CD8-positive, alpha-beta memory T cell (primary cell): Measurements from ENCODE around the gene FAN1. TPM values are rescaled to one million over a fixed set of nuclear protein-coding genes. Genes with fewer than 3 reads are reported as not detected.

ENCODE experiments used
- CTCF ChIA-PET: fragments of 350-600 bp; sonication (Branson Sonifier 250); formaldehyde crosslinking; loops from one replicate; lab custom pipeline; 2021; ENCODE audit warnings: antibody characterized with exemption; lab: Charles Lee
- POLR2A ChIA-PET: fragments of 350-600 bp; sonication (Branson Sonifier 250); formaldehyde crosslinking; loops from one replicate; lab custom pipeline; 2021; ENCODE audit warnings: antibody characterized with exemption; lab: Charles Lee
- DNase-seq, 5 donors: peaks; one replicate each; pipeline versions ENCODE4 v3.0.0 to v3.0.0-alpha.2; 2020 to 2022; ENCODE audit warnings: mixed read lengths in 1 of 5
- H3K27ac ChIP-seq: one replicate; pipeline ENCODE4 v1.7.0; 2013; ENCODE audit warnings: low read depth, mild to moderate bottlenecking, low read length, moderate library complexity
- H3K27me3 ChIP-seq: 2 replicates; pipeline ENCODE4 v1.7.0; 2013; ENCODE audit warnings: low read length, mild to moderate bottlenecking; ENCODE audit not compliant: insufficient read depth, poor library complexity, severe bottlenecking
- H3K36me3 ChIP-seq: 2 replicates; pipeline ENCODE4 v1.7.0; 2013; ENCODE audit warnings: mild to moderate bottlenecking, low read length, moderate library complexity; ENCODE audit not compliant: insufficient read depth
- H3K4me1 ChIP-seq: 2 replicates; pipeline ENCODE4 v1.7.0; 2013; ENCODE audit warnings: mild to moderate bottlenecking, low read length, moderate library complexity; ENCODE audit not compliant: insufficient read depth
- H3K4me3 ChIP-seq: 2 replicates; pipeline ENCODE4 v1.7.0; 2013; ENCODE audit warnings: mild to moderate bottlenecking, low read length
- H3K9me3 ChIP-seq: 2 replicates; pipeline ENCODE4 v1.7.0; 2013; ENCODE audit warnings: mild to moderate bottlenecking, low read length
- H3K27ac Mint-ChIP-seq, 8 donors: one replicate each; pipeline ENCODE4 v1.8.0; 2020 to 2021; ENCODE audit warnings: mixed read lengths in 8 of 8, mild to moderate bottlenecking in 6 of 8, inconsistent platforms in 3 of 8, moderate library complexity in 3 of 8
- H3K27me3 Mint-ChIP-seq, 2 donors: one replicate each; pipeline ENCODE4 v1.8.0; 2020 to 2021; ENCODE audit warnings: mixed read lengths in 2 of 2, mild to moderate bottlenecking in 1 of 2, moderate library complexity in 1 of 2
- H3K36me3 Mint-ChIP-seq, 3 donors: one replicate each; pipeline ENCODE4 v1.8.0; 2020 to 2021; ENCODE audit warnings: mixed read lengths in 3 of 3, inconsistent platforms in 1 of 3, mild to moderate bottlenecking in 1 of 3
- H3K4me1 Mint-ChIP-seq, 3 donors: one replicate each; pipeline ENCODE4 v1.8.0; 2020 to 2021; ENCODE audit warnings: mixed read lengths in 3 of 3, inconsistent platforms in 1 of 3, mild to moderate bottlenecking in 1 of 3
- H3K4me3 Mint-ChIP-seq, 7 donors: one replicate each; pipeline ENCODE4 v1.8.0; 2020 to 2021; ENCODE audit warnings: mixed read lengths in 7 of 7, mild to moderate bottlenecking in 6 of 7, moderate library complexity in 4 of 7, inconsistent platforms in 2 of 7
- H3K9me3 Mint-ChIP-seq, 5 donors: one replicate each; pipeline ENCODE4 v1.8.0; 2020 to 2022; ENCODE audit warnings: mixed read lengths in 5 of 5, mild to moderate bottlenecking in 3 of 5, moderate library complexity in 2 of 5, inconsistent platforms in 1 of 5
- polyA plus RNA-seq: library from polyadenylated mRNA; unstranded; fragments of 300-500 nt; fragmentation: Illumina TruSeq; gene quantifications from one replicate; pipeline ENCODE4 v1.2.3, GENCODE V29; 2021
- total RNA-seq, 2 experiments: library from RNA; stranded (reverse); gene quantifications; one replicate each; pipeline ENCODE4 v1.2.3, GENCODE V29; 2021

The FAN1 gene
- total and polyA plus RNA-seq, 3 experiments from 2014 or later, result 7.4 to 18.9 (median 17.9) TPM

GRCh38 chr15:30962659-30963058, 58.9 kb downstream of the FAN1 start:
- ChIA-PET POLR2A (no interaction called here), CTCF (interaction anchor here (1.0 kb wide), 1 partner anchor 23 kb away, joined by 3 read pairs; no protein-coding TSS in a partner anchor)
- no peak overlapping the region for H3K27ac ChIP-seq
- Mint-ChIP-seq H3K4me3 (no peak overlapping the region), H3K27me3 (no peaks in the 10 kb centered on the region), H3K9me3 (no peaks in the 10 kb centered on the region), H3K27ac (peak overlapping the region in 4 of 8 donors; percentile 26 to 62 (median 46)), H3K36me3 (peaks cover 10 to 79% (median 35%) of the 10 kb centered on the region in 3 donors), H3K4me1 (peaks cover 4 to 23% (median 22%) of the 10 kb centered on the region in 3 donors)
- H3K9me3 ChIP-seq, result no peaks in the 10 kb centered on the region
- peaks cover 32% of the 10 kb centered on the region for H3K36me3 ChIP-seq
- H3K4me1 ChIP-seq, result peaks cover 8% of the 10 kb centered on the region
- DNase-seq, result peak in 1 of 5 donors; percentile 8
- no peak overlapping the region for H3K4me3 ChIP-seq
- no peaks in the 10 kb centered on the region for H3K27me3 ChIP-seq

GRCh38 chr15:30963681-30964080, 60.0 kb downstream of the FAN1 start:
- no peak overlapping the region for H3K27ac Mint-ChIP-seq
- H3K36me3 Mint-ChIP-seq, result peaks cover 4 to 76% (median 29%) of the 10 kb centered on the region in 3 donors
- H3K9me3 Mint-ChIP-seq, result no peaks in the 10 kb centered on the region

GRCh38 chr15:30969724-30970123, 66.0 kb downstream of the FAN1 start:
- H3K27me3 ChIP-seq, result no peaks in the 10 kb centered on the region
- no peaks in the 10 kb centered on the region for H3K27me3 Mint-ChIP-seq
- H3K9me3 ChIP-seq, result no peaks in the 10 kb centered on the region
- no peak overlapping the region for H3K27ac ChIP-seq
- H3K27ac Mint-ChIP-seq, result peak overlapping the region in 3 of 8 donors; percentile 59 to 85 (median 82)
- peaks cover 3 to 81% (median 25%) of the 10 kb centered on the region in 3 donors for H3K36me3 Mint-ChIP-seq
- peaks cover 25% of the 10 kb centered on the region for H3K36me3 ChIP-seq
- peaks cover 28 to 39% (median 37%) of the 10 kb centered on the region in 3 donors for H3K4me1 Mint-ChIP-seq
- no peaks in the 10 kb centered on the region for H3K4me1 ChIP-seq
- H3K4me3 ChIP-seq, result no peak overlapping the region
- no peak overlapping the region for H3K4me3 Mint-ChIP-seq
- POLR2A ChIA-PET, result no interaction called here
- H3K9me3 Mint-ChIP-seq, result no peaks in the 10 kb centered on the region
- DNase-seq, result no peak
- CTCF ChIA-PET, result no interaction called here

More at GRCh38 chr15:30963681-30964080, 60.0 kb downstream of the FAN1 start:
- Mint-ChIP-seq H3K27me3 (no peaks in the 10 kb centered on the region), H3K4me1 (peaks cover 4 to 25% (median 23%) of the 10 kb centered on the region in 3 donors), H3K4me3 (no peak overlapping the region)
- Histone ChIP-seq H3K27ac (no peak overlapping the region), H3K27me3 (no peaks in the 10 kb centered on the region), H3K4me1 (peaks cover 8% of the 10 kb centered on the region), H3K4me3 (no peak overlapping the region), H3K9me3 (no peaks in the 10 kb centered on the region), H3K36me3 (peaks cover 24% of the 10 kb centered on the region)
- POLR2A ChIA-PET, result no interaction called here
- DNase-seq, result no peak
- CTCF ChIA-PET, result interaction anchor here (1.4 kb wide), 1 partner anchor 11 kb away, joined by 3 read pairs; no protein-coding TSS in a partner anchor

- no peaks in the 10 kb centered on the region for H3K9me3 ChIP-seq
- Mint-ChIP-seq H3K27me3 (no peaks in the 10 kb centered on the region), H3K4me3 (no peak overlapping the region), H3K4me1 (peaks cover 45 to 68% (median 56%) of the 10 kb centered on the region in 3 donors), H3K9me3 (no peaks in the 10 kb centered on the region), H3K27ac (peak overlapping the region in 1 of 8 donors; percentile 85), H3K36me3 (peaks cover 3 to 81% (median 18%) of the 10 kb centered on the region in 3 donors)
- ChIA-PET CTCF (interaction anchor here (1.0 kb wide), 1 partner anchor 54 kb away, joined by 3 read pairs; no protein-coding TSS in a partner anchor), POLR2A (no interaction called here)
- DNase-seq, result no peak
- no peaks in the 10 kb centered on the region for H3K27me3 ChIP-seq
- H3K36me3 ChIP-seq, result peaks cover 17% of the 10 kb centered on the region
- no peaks in the 10 kb centered on the region for H3K4me1 ChIP-seq
- no peak overlapping the region for H3K4me3 ChIP-seq
- H3K27ac ChIP-seq, result no peak overlapping the region
These were observed 69.7 kb downstream of the FAN1 start for GRCh38 chr15:30973379-30973778.

- POLR2A ChIA-PET, result no interaction called here
- no peak for DNase-seq
- H3K36me3 ChIP-seq, result peaks cover 17% of the 10 kb centered on the region
- Mint-ChIP-seq H3K27ac (no peak overlapping the region), H3K9me3 (no peaks in the 10 kb centered on the region), H3K36me3 (peaks cover 3 to 85% (median 18%) of the 10 kb centered on the region in 3 donors), H3K4me1 (peaks cover 50 to 75% (median 58%) of the 10 kb centered on the region in 3 donors), H3K4me3 (no peak overlapping the region), H3K27me3 (no peaks in the 10 kb centered on the region)
- no peak overlapping the region for H3K27ac ChIP-seq
- H3K9me3 ChIP-seq, result no peaks in the 10 kb centered on the region
- no peak overlapping the region for H3K4me3 ChIP-seq
- no peaks in the 10 kb centered on the region for H3K27me3 ChIP-seq
- CTCF ChIA-PET, result interaction anchor here (1.1 kb wide), 1 partner anchor 10 kb away, joined by 3 read pairs; no protein-coding TSS in a partner anchor
- peaks cover 3% of the 10 kb centered on the region for H3K4me1 ChIP-seq
These were observed 70.4 kb downstream of the FAN1 start for GRCh38 chr15:30974112-30974511.

GRCh38 chr15:30978328-30978727, 74.6 kb downstream of the FAN1 start:
- Histone ChIP-seq H3K27me3 (no peaks in the 10 kb centered on the region), H3K27ac (no peak overlapping the region), H3K4me1 (peaks cover 14% of the 10 kb centered on the region), H3K9me3 (no peaks in the 10 kb centered on the region), H3K36me3 (peaks cover 8% of the 10 kb centered on the region), H3K4me3 (no peak overlapping the region)
- Mint-ChIP-seq H3K36me3 (peaks cover 2 to 79% (median 14%) of the 10 kb centered on the region in 3 donors), H3K4me1 (peaks cover 59 to 76% (median 65%) of the 10 kb centered on the region in 3 donors), H3K9me3 (no peaks in the 10 kb centered on the region), H3K27me3 (no peaks in the 10 kb centered on the region), H3K27ac (peak overlapping the region in 1 of 8 donors; percentile 30), H3K4me3 (no peak overlapping the region)
- no peak for DNase-seq
- POLR2A ChIA-PET, result no interaction called here
- CTCF ChIA-PET, result no interaction called here

GRCh38 chr15:30979457-30979856, 75.7 kb downstream of the FAN1 start:
- CTCF ChIA-PET, result no interaction called here
- Histone ChIP-seq H3K27ac (no peak overlapping the region), H3K36me3 (peaks cover 5% of the 10 kb centered on the region), H3K27me3 (no peaks in the 10 kb centered on the region), H3K4me1 (peaks cover 14% of the 10 kb centered on the region), H3K9me3 (no peaks in the 10 kb centered on the region), H3K4me3 (no peak overlapping the region)
- H3K9me3 Mint-ChIP-seq, result no peaks in the 10 kb centered on the region
- H3K27me3 Mint-ChIP-seq, result no peaks in the 10 kb centered on the region
- POLR2A ChIA-PET, result no interaction called here
- peaks cover 0 to 79% (median 12%) of the 10 kb centered on the region in 3 donors for H3K36me3 Mint-ChIP-seq
- H3K4me3 Mint-ChIP-seq, result peak overlapping the region in 4 of 7 donors; percentile 0 to 82 (median 42)
- H3K27ac Mint-ChIP-seq, result peak overlapping the region in 1 of 8 donors; percentile 51
- no peak for DNase-seq
- H3K4me1 Mint-ChIP-seq, result peaks cover 67 to 85% (median 76%) of the 10 kb centered on the region in 3 donors

GRCh38 chr15:30984118-30984517, 80.4 kb downstream of the FAN1 start:
- Histone ChIP-seq H3K9me3 (no peaks in the 10 kb centered on the region), H3K27ac (no peak overlapping the region), H3K4me1 (peaks cover 37% of the 10 kb centered on the region), H3K36me3 (peaks cover 7% of the 10 kb centered on the region), H3K27me3 (no peaks in the 10 kb centered on the region), H3K4me3 (no peak overlapping the region)
- peak overlapping the region in 2 of 8 donors; percentile 10 to 47 for H3K27ac Mint-ChIP-seq
- H3K36me3 Mint-ChIP-seq, result peaks cover 0 to 78% (median 23%) of the 10 kb centered on the region in 3 donors
- no peaks in the 10 kb centered on the region for H3K9me3 Mint-ChIP-seq
- no peaks in the 10 kb centered on the region for H3K27me3 Mint-ChIP-seq
- peak overlapping the region in 1 of 7 donors; percentile 26 for H3K4me3 Mint-ChIP-seq
- ChIA-PET POLR2A (interaction anchor here (0.5 kb wide), 1 partner anchor 40 kb away, joined by 4 read pairs; no protein-coding TSS in a partner anchor), CTCF (no interaction called here)
- DNase-seq, result no peak
- H3K4me1 Mint-ChIP-seq, result peaks cover 66 to 87% (median 82%) of the 10 kb centered on the region in 3 donors
